ENCODE results near the gene MR1. TPM values are rescaled to one million over a fixed set of nuclear protein-coding genes. Genes with fewer than 3 reads are reported as not detected.

MR1 gene
- polyA plus RNA-seq, 1 of the 3 experiments (the other 2 are of a cell fraction): 7.0 TPM

DNA sequence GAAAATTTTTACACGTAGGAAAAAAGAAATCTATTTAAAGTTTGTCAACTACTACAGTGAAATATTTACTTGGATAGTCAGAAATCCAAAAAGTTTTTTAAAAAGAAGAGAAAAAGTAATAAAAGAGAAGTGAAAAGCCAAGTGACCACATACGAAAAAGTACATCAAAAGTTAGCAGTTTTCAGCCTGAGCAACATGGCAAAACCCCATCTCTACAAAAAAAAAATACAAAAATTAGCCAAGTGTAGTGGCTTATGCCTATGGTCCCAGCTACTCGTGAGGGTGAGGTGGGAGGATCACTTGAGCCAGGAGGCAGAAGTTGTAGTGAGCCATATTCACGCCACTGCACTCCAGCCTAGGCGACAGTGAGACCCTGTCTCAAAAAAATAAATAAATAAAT is 5.2 kb upstream of the MR1 start:
- Histone ChIP-seq H3F3A (replicated peaks; ENCODE audit: insufficient read depth) (peaks cover 9% of the 10 kb centered on the region), H3K27ac (ENCODE audit: low read depth in 2 of 2, low read length in 1 of 2) (no peak overlapping the region), H2AFZ (ENCODE audit: low read depth) (no peak overlapping the region), H4K20me1 (ENCODE audit: insufficient read depth) (no peaks in the 10 kb centered on the region), H3K4me3 (ENCODE audit: low read depth in 2 of 2, low read length in 1 of 2) (no peak overlapping the region), H3K9me3 (no peaks in the 10 kb centered on the region), H3K4me1 (ENCODE audit: control insufficient read depth in 1 of 2, insufficient read depth in 2 of 2, low read depth in 1 of 2, low read length in 1 of 2) (peaks cover 0 to 5% of the 10 kb centered on the region in 2 experiments; a peak in 2 of 4 replicates), H3K4me2 (no peak overlapping the region), H3K27me3 (ENCODE audit: insufficient read depth) (no peaks in the 10 kb centered on the region), H3K9me2 (no peaks in the 10 kb centered on the region), H3K9ac (no peak overlapping the region), H3K79me2 (ENCODE audit: insufficient read depth) (no peaks in the 10 kb centered on the region), H3K36me3 (replicated peaks in 1 of 2; ENCODE audit: control insufficient read depth in 1 of 2, insufficient read depth in 2 of 2, low read length in 1 of 2) (no peaks in the 10 kb centered on the region)
- ChIA-PET POLR2A (no interaction called here), CTCF (interaction anchor here (1.1 to 1.7 kb wide), 2 partner anchors 14 to 114 kb away, joined by 3 to 5 read pairs; no protein-coding TSS in a partner anchor)
- 69% methylated on average over 5 of the region's 5 CpGs for WGBS (ENCODE audit: low lambda C conversion rate)
- TF ChIP-seq MXI1 (IDR thresholded peaks at IDR 0.05; ENCODE audit: low read depth, low read length) (no peak), SIN3A (IDR thresholded peaks at IDR 0.05; ENCODE audit: borderline replicate concordance, low read depth, low read length) (no peak), FOXM1 (IDR thresholded peaks at IDR 0.05; ENCODE audit: low read depth) (no peak), POLR2AphosphoS5 (IDR thresholded peaks at IDR 0.05; ENCODE audit: low read depth, low read length) (no peak), CHD2 (IDR thresholded peaks at IDR 0.05; ENCODE audit: low read length, partially characterized antibody) (no peak), GATA2 (CRISPR knock-in tag; IDR thresholded peaks at IDR 0.05) (no peak), FOXJ3 (CRISPR knock-in tag; IDR thresholded peaks at IDR 0.05) (no peak), RCOR1 (IDR thresholded peaks at IDR 0.05; ENCODE audit: low read length) (no peak)
- TF ChIP-seq, protein P1, sequence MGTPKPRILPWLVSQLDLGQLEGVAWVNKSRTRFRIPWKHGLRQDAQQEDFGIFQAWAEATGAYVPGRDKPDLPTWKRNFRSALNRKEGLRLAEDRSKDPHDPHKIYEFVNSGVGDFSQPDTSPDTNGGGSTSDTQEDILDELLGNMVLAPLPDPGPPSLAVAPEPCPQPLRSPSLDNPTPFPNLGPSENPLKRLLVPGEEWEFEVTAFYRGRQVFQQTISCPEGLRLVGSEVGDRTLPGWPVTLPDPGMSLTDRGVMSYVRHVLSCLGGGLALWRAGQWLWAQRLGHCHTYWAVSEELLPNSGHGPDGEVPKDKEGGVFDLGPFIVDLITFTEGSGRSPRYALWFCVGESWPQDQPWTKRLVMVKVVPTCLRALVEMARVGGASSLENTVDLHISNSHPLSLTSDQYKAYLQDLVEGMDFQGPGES (IDR thresholded peaks at IDR 0.05; ENCODE audit: low read depth, low read length): no peak
- DNase-seq: no peak

DNA sequence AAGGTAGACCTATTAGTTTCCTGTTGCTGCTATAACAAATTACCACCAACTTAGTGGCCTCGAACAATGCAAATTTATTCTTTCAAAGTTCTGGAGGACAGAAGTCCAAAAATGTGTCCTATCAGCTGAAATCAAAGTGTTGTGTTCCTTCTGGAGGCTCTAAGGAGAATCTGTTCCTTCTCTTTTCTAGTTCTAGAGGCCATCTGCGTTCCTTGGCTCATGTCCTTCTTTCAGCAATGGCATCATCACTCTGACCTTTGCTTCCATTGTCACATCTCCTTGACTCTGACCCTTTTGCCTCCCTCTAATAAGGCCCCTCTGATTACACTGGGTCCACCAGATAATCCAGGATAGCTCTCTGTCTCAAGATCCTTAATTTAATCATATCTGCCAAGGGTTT is 1.2 kb upstream of the MR1 start:
- no peak for TF ChIP-seq FOSL2 (IDR thresholded peaks at IDR 0.05; ENCODE audit: borderline replicate concordance, low read depth)
- TF ChIP-seq, protein P2, sequence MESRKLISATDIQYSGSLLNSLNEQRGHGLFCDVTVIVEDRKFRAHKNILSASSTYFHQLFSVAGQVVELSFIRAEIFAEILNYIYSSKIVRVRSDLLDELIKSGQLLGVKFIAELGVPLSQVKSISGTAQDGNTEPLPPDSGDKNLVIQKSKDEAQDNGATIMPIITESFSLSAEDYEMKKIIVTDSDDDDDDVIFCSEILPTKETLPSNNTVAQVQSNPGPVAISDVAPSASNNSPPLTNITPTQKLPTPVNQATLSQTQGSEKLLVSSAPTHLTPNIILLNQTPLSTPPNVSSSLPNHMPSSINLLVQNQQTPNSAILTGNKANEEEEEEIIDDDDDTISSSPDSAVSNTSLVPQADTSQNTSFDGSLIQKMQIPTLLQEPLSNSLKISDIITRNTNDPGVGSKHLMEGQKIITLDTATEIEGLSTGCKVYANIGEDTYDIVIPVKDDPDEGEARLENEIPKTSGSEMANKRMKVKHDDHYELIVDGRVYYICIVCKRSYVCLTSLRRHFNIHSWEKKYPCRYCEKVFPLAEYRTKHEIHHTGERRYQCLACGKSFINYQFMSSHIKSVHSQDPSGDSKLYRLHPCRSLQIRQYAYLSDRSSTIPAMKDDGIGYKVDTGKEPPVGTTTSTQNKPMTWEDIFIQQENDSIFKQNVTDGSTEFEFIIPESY (IDR thresholded peaks at IDR 0.05; ENCODE audit: borderline replicate concordance, low read depth): no peak
- TF ChIP-seq, protein P3, sequence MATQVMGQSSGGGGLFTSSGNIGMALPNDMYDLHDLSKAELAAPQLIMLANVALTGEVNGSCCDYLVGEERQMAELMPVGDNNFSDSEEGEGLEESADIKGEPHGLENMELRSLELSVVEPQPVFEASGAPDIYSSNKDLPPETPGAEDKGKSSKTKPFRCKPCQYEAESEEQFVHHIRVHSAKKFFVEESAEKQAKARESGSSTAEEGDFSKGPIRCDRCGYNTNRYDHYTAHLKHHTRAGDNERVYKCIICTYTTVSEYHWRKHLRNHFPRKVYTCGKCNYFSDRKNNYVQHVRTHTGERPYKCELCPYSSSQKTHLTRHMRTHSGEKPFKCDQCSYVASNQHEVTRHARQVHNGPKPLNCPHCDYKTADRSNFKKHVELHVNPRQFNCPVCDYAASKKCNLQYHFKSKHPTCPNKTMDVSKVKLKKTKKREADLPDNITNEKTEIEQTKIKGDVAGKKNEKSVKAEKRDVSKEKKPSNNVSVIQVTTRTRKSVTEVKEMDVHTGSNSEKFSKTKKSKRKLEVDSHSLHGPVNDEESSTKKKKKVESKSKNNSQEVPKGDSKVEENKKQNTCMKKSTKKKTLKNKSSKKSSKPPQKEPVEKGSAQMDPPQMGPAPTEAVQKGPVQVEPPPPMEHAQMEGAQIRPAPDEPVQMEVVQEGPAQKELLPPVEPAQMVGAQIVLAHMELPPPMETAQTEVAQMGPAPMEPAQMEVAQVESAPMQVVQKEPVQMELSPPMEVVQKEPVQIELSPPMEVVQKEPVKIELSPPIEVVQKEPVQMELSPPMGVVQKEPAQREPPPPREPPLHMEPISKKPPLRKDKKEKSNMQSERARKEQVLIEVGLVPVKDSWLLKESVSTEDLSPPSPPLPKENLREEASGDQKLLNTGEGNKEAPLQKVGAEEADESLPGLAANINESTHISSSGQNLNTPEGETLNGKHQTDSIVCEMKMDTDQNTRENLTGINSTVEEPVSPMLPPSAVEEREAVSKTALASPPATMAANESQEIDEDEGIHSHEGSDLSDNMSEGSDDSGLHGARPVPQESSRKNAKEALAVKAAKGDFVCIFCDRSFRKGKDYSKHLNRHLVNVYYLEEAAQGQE (IDR thresholded peaks at IDR 0.05; ENCODE audit: low read depth, low read length): no peak
- no peak for TF ChIP-seq GABPA (IDR thresholded peaks at IDR 0.05; ENCODE audit: low read depth)
- no peak for TF ChIP-seq NFIC (IDR thresholded peaks at IDR 0.05; ENCODE audit: borderline replicate concordance)
- no peak for TF ChIP-seq TEAD4 (IDR thresholded peaks at IDR 0.05; ENCODE audit: borderline replicate concordance, insufficient read depth)
- TF ChIP-seq SIN3A (IDR thresholded peaks at IDR 0.05; ENCODE audit: borderline replicate concordance, low read depth, low read length): no peak
- no peak for TF ChIP-seq NRF1 (IDR thresholded peaks at IDR 0.05; ENCODE audit: low read depth, low read length)
- TF ChIP-seq SMC3 (IDR thresholded peaks at IDR 0.05; ENCODE audit: low read depth, low read length): no peak
- TF ChIP-seq POLR2AphosphoS5 (IDR thresholded peaks at IDR 0.05; ENCODE audit: low read depth, low read length): no peak
- TF ChIP-seq, protein P1 (IDR thresholded peaks at IDR 0.05; ENCODE audit: low read depth, low read length): no peak
- TF ChIP-seq, protein P4, sequence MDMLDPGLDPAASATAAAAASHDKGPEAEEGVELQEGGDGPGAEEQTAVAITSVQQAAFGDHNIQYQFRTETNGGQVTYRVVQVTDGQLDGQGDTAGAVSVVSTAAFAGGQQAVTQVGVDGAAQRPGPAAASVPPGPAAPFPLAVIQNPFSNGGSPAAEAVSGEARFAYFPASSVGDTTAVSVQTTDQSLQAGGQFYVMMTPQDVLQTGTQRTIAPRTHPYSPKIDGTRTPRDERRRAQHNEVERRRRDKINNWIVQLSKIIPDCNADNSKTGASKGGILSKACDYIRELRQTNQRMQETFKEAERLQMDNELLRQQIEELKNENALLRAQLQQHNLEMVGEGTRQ (IDR thresholded peaks at IDR 0.05; ENCODE audit: borderline replicate concordance, low read depth, low read length): no peak
- TF ChIP-seq CHD2 (IDR thresholded peaks at IDR 0.05; ENCODE audit: low read length, partially characterized antibody): no peak
- 93% methylated on average over 2 of the region's 2 CpGs for WGBS (ENCODE audit: low lambda C conversion rate)
- no peaks in the 10 kb centered on the region for H4K20me1 ChIP-seq (ENCODE audit: insufficient read depth)
- no peak overlapping the region for H3K4me2 ChIP-seq
- no peak overlapping the region for H3K27ac ChIP-seq (ENCODE audit: low read depth in 2 of 2, low read length in 1 of 2)
- no peak overlapping the region for H3K4me3 ChIP-seq (ENCODE audit: low read depth in 2 of 2, low read length in 1 of 2)
- H2AFZ ChIP-seq (ENCODE audit: low read depth): peak overlapping the region; percentile 89; the same call in 1 of the 2 replicates
- no peaks in the 10 kb centered on the region for H3K27me3 ChIP-seq (ENCODE audit: insufficient read depth)
- H3K9me2 ChIP-seq: no peaks in the 10 kb centered on the region
- H3K9ac ChIP-seq: no peak overlapping the region
- H3K9me3 ChIP-seq: no peaks in the 10 kb centered on the region
- H3K36me3 ChIP-seq (replicated peaks in 1 of 2; ENCODE audit: control insufficient read depth in 1 of 2, insufficient read depth in 2 of 2, low read length in 1 of 2): no peaks in the 10 kb centered on the region
- no peak for DNase-seq
- ChIA-PET POLR2A (interaction anchor here (1.3 kb wide), 1 partner anchor 11 kb away, joined by 5 read pairs; no protein-coding TSS in a partner anchor), CTCF (interaction anchor here (9.8 kb wide), 1 partner anchor 112 kb away, joined by 91 read pairs; no protein-coding TSS in a partner anchor)
- H3K4me1 ChIP-seq (ENCODE audit: control insufficient read depth in 1 of 2, insufficient read depth in 2 of 2, low read depth in 1 of 2, low read length in 1 of 2): peaks cover 0 to 10% of the 10 kb centered on the region in 2 experiments; a peak in 2 of 4 replicates
- H3K79me2 ChIP-seq (ENCODE audit: insufficient read depth): no peaks in the 10 kb centered on the region
- H3F3A ChIP-seq (replicated peaks; ENCODE audit: insufficient read depth): no peaks in the 10 kb centered on the region

Data from SK-N-SH (cell line).